GM21515 (cell line): Measurements from ENCODE around the gene SLC27A3.
"Not testable (repeated sequence)": the region's sequence is repeated elsewhere in the genome, so short reads cannot be mapped to it uniquely, and the experiment has no call there.

Experiments
- ATAC-seq: cut with Tn5 transposase; IDR thresholded peaks from one replicate; pipeline ENCODE4 v1.9.1; 2021; ENCODE audit not compliant: unreplicated experiment

SLC27A3 gene

DNA sequence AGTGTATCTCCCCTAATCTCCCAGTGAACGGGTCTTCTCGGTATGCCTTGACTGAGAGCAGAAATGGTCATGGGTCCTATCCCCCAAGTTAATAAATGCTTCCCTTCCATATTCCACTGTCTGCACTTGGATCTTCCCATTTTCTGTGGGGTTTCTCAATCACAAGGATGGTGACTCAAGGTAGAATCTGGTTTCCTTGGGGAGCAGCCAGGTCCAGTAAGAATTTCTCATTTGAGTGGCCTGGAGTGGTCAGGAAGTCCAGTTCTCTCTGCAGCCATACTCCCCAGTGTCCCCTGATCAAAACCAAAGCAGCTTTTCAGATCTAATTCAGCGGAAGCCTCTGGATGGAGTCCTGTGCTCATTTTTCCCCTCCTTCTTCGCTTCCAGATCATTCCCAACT lies 14.8 kb upstream of the SLC27A3 start:
- no peak for ATAC-seq

DNA sequence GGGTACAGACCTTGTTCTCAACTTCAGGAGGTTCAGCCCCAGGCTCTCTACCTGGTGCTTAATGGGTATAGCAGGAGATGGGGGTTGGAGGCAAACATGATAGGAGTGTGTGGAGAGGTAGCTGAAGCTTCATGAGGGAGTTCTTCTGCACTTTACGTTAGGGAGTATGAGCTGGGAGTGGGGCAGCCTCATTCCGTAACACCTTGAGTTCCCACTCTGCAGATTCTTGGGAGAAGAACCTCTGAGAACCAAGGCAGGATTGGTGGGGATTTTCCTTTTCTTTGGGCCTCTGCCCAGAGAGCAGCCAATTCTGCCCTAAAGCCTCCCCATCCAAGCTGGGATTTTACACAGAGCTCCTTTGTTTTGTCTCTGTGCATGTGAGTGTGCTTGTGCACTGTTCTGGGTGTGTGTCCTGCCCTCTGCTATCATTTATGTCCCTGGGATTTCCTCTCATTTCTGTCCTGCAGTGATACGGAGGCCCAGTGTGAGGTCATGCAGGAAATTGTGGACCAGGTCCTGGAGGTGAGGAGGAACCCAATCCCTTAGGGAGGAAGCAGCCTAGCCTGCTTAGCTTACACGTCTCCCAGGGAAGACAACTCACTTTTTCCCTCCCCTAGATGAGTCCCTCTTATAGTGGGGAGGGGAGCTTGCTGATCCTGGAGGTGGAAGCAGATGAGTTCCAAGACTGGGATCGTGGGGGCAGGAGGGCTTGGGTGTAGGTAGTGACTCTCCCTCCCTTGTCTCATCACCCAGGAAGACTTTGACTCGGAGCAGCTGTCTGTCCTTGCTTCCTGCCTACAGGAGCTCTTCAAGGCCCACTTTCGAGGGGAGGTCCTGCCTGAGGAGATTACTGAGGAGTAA lies 11.6 kb upstream of the SLC27A3 start:
- no peak for ATAC-seq

DNA sequence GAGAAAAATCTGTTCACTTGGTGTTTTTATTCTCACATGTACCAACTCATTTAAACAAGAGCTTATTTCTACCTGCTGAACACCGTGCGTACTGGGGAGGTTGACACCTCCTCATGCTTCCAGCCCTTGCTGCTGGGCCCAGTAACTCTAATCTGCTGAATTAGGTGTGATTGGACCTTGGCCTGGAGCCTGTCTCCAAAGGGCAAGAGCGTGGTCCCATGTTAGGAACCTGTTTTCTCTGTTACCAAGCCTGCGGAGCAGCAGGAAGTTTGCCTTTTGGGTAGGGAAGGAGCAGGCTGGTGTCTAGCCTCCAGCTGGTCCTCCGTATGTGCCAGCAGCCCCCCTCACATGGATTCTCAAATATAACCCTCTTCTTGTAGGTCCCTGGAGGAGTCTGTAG lies 10.9 kb upstream of the SLC27A3 start:
- ATAC-seq, result no peak

DNA sequence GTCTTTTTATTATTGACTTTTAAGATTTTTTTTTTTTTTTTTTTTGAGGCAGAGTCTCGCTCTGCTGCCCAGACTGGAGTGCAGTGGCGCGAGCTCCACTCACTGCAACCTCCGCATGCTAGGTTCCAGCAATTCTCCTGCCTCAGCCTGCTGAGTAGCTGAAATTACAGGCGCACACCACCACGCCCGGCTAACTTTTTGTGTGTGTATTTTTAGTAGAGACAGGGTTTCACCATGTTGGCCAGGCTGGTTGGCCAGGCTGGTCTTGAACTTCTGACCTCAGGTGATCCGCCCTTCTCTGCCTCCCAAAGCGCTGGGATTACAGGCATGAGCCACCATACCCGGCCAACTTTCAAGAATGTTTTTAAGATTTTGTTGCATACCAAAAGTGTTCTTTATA lies 8.5 kb upstream of the SLC27A3 start:
- ATAC-seq, result not testable (repeated sequence)

DNA sequence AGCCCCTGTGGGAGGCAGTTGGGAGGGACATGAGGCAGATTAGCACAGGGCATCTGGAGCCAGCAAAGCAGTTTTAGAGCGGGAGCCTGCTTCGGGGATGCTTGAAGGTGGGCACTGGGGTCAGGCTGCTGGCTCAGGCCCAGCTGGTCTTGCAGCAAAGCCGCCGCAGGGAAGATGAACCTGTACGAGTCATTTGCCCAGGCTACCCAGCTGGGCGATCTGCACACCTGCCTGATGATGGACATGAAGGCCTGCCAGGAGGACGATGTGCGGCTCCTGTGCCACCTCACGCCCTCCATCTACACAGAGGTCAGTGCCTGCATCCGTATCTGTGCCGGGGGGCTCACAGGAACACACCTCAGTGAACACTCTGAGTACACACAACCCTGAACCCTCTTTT lies 7.7 kb upstream of the SLC27A3 start:
- ATAC-seq, result no peak

DNA sequence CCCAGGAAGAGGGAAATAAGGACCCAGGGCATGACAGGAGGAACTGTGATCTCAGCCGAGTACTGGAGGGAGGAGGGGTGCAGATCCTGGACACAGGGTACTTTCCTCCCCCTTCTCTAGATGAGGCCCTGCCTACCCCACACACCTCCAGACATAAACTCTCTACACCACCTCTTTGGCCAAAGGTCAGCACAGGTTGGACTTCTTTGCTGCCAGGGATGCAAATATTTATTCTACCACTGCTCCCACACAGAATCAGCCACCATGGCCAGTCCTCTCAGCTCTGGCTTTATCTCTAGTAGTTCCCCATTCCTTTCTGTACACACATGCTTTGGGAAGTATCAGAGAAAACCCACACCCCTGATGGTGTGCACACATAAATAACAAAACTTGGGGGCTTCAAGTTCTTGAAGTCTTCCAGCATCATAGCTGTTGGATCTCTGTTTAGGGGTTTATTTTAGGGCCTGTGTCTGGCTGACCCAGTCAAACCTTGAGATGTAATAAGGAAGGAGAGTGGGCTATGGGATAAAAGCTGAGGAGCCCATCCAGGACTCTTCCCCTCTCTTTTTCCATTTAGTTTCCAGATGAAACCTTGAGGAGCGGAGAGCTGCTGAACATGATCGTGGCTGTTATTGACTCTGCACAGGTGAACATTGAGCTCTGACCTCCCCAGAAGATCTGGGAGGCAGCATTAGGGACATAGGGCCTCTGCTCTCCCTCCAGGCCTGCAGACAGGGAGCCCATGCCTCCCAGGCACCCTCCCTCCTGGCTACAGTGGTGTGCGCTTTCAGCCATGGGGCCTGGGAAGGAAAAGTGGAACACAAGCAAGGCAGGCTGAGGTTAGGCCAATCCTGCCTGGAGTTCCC lies 6.7 kb upstream of the SLC27A3 start:
- ATAC-seq, result no peak

DNA sequence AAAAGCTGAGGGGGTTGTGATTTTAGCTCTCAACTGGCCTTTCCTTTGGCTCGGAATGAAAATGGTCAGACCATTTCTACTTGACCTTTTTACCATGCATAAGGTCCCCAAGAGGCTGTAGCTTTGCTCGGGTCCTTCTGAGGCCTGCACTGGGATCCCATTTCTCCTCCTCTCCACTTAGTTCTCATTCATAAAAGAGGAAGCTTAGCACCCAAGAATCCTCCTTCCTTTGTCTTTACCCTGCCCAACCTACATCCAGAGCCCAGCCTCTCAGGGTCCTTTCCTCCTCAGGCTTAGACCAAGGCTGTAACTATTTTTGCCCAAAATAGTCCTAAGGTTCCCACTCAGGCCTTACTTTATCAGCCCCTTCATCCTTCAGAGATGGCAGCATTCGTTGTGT lies 6.0 kb upstream of the SLC27A3 start:
- no peak for ATAC-seq

DNA sequence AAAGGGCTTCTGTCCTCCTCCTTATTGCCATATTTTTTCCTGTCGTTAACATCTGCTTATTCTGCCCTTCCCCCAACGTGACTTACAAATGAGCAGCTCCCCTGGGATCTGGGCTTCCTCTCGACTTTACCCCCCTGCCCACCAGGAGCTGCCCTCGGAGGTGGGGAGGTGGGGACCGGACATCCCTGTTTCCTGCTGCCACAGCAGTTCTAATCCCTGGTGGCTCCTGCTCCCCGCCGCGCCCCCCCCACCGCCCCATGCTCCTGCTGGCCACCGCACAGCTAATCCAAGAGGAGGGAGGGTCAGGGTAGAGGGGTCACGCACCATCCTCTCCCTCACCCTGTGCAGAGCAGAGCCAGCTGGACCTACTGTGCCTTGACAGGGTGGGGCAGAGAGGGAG lies 4.4 kb upstream of the SLC27A3 start:
- no peak for ATAC-seq

DNA sequence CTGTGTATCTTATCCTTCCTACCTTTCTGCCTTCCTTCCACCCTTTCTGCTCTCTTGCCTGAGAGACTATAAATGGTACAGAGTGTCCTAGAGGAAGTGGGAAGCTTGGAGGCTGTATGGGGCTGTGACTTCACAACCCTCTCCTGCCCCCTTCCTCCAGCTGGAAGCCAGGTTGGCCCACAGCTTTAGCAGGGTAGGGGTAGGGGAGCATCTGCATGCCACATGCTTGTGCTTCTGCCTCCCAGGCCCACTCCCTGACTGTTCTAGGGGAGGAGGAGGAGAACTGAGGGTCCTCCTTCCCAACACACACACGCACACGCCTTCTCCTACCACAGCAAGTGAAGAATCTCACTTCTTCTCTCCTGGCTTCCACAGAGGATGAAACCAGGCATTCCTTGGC lies 3.9 kb upstream of the SLC27A3 start:
- ATAC-seq, result no peak

DNA sequence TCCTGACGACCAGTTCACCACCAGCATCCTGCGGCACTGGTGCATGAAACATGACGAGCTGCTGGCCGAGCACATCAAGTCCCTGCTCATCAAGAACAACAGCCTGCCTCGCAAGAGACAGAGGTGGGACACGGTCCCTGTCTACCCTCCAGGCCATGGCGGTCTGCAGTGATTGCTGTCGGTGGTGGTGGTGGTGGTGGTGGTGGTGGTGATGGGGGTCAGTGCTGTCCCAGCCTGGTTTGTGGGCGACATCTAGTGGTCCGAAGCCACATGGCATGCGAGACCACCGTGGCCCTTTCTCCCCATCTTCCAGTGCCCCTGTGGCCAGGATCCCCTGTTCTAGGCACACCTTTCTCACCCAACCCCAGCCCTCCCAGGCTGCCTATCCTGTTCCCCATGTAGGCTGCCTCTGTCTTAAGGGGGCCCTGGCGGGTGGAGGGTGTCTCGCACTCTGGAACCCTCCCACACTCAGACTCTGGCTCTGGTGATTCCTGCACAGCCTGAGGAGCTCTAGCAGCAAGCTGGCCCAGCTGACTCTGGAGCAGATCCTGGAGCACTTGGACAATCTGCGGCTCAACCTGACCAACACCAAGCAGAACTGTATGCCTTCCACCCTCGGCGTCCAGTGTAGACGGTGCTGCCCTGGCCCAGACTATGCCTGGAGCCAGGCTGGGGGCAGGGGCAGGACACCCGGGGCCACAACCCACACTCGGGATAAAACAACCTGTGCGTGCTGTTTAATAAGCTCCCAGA lies 3.2 kb upstream of the SLC27A3 start:
- ATAC-seq, result no peak

DNA sequence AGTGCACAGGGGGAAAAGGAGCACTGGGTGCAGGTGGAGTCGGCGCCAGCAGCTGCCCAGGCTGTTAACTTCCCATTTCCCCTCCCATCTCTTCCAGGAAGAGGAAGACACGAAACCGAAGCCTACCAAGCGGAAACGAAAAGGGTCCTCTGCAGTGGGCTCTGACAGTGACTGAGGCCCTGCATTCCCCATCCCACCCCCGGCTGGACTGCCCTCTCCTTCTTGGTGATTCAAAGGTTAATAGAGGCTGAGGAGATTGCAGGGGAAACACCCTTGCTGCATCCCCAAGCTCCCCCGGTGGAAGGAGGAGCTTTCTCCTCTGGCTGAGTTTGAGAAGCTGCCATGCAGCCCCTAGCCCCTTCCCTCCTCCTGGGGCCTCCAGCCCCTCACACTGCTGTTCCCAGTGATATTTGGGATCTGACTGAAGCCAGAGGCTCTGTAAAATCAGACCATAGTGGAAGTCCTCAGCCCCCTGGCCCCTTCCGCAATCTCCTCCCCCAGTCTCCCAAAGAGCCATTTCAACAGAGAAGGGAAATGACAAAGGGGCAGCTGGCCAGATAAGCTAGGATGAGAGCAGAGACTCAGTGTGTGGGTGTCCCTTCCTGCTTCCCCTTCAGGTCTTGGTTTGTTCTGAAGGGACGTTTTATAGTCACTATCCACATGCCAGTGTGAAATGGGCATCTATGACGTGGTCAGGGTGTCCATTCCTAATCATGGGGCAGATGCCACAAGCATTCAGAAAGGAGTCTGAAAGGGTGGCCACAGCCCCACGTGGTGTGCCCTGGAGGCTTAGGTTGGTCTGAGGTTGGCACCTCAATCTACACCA lies 1.9 kb upstream of the SLC27A3 start:
- no peak for ATAC-seq

DNA sequence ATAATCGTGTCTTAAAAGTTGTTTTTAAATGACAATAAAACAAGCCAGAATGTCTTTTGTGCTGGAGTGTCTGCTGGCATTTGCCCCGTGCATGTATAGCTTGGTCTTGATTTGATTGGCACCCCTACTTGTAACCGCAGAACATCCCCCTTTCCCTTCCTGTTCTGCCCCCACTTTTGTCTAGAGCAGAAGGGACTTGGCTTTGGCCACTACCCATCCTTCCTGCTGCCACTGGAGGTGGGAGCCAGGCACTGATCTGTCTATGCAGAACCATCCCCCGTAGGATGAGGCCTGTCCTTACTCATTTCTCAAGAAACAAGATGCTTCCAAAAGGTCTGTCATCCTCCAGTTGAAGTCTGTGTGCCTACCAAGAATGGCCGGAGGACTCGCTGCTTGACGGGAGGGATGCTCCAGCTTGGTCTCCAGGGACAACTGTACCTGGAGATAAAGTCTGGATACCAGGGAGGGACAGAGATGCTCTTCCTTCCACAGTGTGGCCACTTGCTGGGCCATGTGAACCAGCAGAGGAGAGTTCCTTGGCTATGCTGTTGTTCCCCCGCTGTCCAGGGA lies 1.1 kb upstream of the SLC27A3 start:
- no peak for ATAC-seq

DNA sequence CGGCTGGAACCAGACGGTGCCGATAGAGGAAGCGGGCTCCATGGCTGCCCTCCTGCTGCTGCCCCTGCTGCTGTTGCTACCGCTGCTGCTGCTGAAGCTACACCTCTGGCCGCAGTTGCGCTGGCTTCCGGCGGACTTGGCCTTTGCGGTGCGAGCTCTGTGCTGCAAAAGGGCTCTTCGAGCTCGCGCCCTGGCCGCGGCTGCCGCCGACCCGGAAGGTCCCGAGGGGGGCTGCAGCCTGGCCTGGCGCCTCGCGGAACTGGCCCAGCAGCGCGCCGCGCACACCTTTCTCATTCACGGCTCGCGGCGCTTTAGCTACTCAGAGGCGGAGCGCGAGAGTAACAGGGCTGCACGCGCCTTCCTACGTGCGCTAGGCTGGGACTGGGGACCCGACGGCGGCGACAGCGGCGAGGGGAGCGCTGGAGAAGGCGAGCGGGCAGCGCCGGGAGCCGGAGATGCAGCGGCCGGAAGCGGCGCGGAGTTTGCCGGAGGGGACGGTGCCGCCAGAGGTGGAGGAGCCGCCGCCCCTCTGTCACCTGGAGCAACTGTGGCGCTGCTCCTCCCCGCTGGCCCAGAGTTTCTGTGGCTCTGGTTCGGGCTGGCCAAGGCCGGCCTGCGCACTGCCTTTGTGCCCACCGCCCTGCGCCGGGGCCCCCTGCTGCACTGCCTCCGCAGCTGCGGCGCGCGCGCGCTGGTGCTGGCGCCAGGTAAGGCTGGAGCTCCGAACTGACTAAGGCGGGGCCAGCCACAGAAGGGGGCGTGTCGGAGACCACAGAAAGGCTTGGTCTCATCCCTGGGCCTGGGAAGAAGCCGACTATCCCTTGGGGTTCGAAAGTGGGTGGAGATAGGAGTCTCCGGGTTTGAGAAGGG lies 486 bp downstream of the SLC27A3 start:
- ATAC-seq, result peak; percentile 48

DNA sequence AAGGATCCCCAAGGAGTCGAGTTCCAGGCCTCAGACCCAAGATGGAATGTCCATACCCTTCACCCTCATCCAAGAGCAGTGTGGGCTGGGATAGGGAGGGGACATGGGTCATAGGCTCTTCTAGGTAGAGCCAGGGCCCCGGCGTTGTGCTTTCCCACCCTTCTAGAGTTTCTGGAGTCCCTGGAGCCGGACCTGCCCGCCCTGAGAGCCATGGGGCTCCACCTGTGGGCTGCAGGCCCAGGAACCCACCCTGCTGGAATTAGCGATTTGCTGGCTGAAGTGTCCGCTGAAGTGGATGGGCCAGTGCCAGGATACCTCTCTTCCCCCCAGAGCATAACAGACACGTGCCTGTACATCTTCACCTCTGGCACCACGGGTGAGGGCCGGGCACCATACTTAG lies 1.1 kb downstream of the SLC27A3 start:
- ATAC-seq, result no peak

DNA sequence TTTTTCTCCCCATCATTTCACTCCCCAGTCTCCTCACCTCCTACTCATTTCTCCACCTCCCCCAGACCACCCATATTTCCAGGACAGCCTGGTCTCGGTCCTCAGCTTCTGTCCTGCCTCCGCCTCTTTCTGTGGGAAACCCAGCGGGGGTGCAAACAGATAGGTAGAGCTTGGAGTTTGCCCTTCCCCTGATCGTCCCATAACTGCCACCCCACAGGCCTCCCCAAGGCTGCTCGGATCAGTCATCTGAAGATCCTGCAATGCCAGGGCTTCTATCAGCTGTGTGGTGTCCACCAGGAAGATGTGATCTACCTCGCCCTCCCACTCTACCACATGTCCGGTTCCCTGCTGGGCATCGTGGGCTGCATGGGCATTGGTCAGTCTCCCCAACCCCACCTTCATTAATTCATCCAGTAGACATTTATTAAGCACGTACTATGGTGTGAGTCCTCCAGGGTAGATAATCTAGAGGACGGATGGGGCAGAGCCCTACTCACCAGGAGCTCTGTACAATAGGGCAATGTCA lies 1.7 kb downstream of the SLC27A3 start:
- ATAC-seq, result no peak

DNA sequence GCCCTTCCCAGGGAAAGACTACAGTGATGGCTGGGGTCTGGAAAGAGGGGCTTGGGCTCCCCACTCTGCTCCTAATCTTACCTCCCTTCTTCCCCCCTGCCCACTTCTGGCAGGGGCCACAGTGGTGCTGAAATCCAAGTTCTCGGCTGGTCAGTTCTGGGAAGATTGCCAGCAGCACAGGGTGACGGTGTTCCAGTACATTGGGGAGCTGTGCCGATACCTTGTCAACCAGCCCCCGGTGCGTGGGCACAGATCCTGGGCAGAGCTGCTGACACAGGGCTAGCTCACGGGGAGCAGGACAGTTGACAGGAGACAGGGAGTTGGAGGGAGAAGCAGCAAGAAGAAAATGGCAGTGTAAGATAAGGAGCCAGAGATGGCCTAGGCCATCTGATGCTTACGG lies 2.4 kb downstream of the SLC27A3 start:
- no peak for ATAC-seq

DNA sequence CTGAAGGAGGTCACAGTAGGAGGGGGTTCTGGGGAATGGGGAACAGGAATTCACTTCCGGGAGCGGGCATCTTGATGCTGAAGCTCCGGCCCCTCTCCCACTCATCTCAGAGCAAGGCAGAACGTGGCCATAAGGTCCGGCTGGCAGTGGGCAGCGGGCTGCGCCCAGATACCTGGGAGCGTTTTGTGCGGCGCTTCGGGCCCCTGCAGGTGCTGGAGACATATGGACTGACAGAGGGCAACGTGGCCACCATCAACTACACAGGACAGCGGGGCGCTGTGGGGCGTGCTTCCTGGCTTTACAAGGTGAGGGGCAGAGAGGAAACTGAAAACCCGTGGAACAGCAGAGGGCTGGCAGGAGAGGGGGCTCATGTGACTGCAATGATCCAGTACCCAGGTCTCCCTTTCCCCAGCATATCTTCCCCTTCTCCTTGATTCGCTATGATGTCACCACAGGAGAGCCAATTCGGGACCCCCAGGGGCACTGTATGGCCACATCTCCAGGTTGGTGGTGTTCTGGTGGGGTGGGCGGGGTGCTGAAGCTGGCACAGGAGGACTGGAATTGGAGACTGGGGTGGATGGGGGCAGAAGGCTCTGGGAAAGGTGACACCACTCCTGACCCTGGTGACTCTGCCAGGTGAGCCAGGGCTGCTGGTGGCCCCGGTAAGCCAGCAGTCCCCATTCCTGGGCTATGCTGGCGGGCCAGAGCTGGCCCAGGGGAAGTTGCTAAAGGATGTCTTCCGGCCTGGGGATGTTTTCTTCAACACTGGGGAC lies 3.0 kb downstream of the SLC27A3 start:
- no peak for ATAC-seq

DNA sequence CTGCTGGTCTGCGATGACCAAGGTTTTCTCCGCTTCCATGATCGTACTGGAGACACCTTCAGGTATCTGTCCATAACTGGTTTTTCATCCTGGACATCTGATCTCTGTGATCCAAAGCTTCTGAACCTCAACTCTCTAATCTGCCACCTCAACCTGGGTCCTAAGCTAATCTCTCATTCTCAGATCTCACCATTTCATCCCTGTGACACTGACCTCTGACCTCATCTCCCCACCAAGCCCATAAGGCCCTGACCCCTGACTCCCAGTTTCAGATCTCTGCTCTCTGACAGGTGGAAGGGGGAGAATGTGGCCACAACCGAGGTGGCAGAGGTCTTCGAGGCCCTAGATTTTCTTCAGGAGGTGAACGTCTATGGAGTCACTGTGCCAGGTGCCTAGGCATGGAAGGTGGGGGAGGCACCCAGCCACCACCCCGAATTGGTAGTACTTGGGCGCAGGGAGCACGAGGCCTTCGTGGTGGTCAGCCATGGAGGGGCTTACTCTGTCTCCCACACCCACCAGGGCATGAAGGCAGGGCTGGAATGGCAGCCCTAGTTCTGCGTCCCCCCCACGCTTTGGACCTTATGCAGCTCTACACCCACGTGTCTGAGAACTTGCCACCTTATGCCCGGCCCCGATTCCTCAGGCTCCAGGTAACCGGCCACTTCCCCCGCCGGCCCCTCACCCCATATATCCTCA lies 3.8 kb downstream of the SLC27A3 start:
- no peak for ATAC-seq
